ENCODE results near the gene ADPRH. TPM values are rescaled to one million over a fixed set of nuclear protein-coding genes. Genes with fewer than 3 reads are reported as not detected.
"Not testable (repeated sequence)": the region's sequence is repeated elsewhere in the genome, so short reads cannot be mapped to it uniquely, and the experiment has no call there.

The ADPRH gene
- total RNA-seq, 1 experiment from 2014 or later = 3.6 TPM

GRCh38 chr3:119563334-119563733 lies 16.0 kb upstream of the ADPRH start:
- H3K27ac Mint-ChIP-seq; H3K27me3 Mint-ChIP-seq (ENCODE audit: low read depth); H3K4me1 Mint-ChIP-seq; DNase-seq (ENCODE audit: low spot score); CTCF ChIA-PET; ATAC-seq; H3K4me3 Mint-ChIP-seq; H3K36me3 Mint-ChIP-seq; POLR2A ChIA-PET; H3K9me3 Mint-ChIP-seq: not testable (repeated sequence)

- H3K36me3 Mint-ChIP-seq = no peaks in the 10 kb centered on the region
- TF ChIP-seq MYBL2 (CRISPR knock-in tag; IDR thresholded peaks at IDR 0.05) = no peak
- no peak for TF ChIP-seq NR3C1 (CRISPR knock-in tag; conservative IDR thresholded peaks at IDR 0.05; ENCODE audit: low read depth)
- no peak for TF ChIP-seq ATF2 (CRISPR knock-in tag; IDR thresholded peaks at IDR 0.05; ENCODE audit: borderline replicate concordance, low read depth)
- TF ChIP-seq CTCF (IDR thresholded peaks at IDR 0.05) = no peak
- no peak for TF ChIP-seq MAX (CRISPR knock-in tag; IDR thresholded peaks at IDR 0.05)
- no peak for TF ChIP-seq USF2 (CRISPR knock-in tag; IDR thresholded peaks at IDR 0.05)
- TF ChIP-seq CDX4 (CRISPR knock-in tag; IDR thresholded peaks at IDR 0.05; ENCODE audit: borderline replicate concordance) = no peak
- TF ChIP-seq ESRRA (CRISPR knock-in tag; IDR thresholded peaks at IDR 0.05; ENCODE audit: borderline replicate concordance) = no peak
- no peak for TF ChIP-seq AR (CRISPR knock-in tag; IDR thresholded peaks at IDR 0.05)
- TF ChIP-seq NFE2L1 (CRISPR knock-in tag; IDR thresholded peaks at IDR 0.05) = no peak
- no peak for TF ChIP-seq ATF3 (CRISPR knock-in tag; conservative IDR thresholded peaks at IDR 0.05)
- TF ChIP-seq ZNF423 (CRISPR knock-in tag; IDR thresholded peaks at IDR 0.05) = no peak
- no peak for TF ChIP-seq IRF2 (CRISPR knock-in tag; IDR thresholded peaks at IDR 0.05; ENCODE audit: borderline replicate concordance, low read depth)
- TF ChIP-seq ZNF263 (CRISPR knock-in tag; IDR thresholded peaks at IDR 0.05; ENCODE audit: low read depth) = no peak
- no peak for ATAC-seq
- peaks cover 6% of the 10 kb centered on the region for H3K27me3 Mint-ChIP-seq (ENCODE audit: low read depth)
- no peaks in the 10 kb centered on the region for H3K4me1 Mint-ChIP-seq
- POLR2A ChIA-PET = interaction anchor here (0.6 kb wide), 1 partner anchor 70 kb away, joined by 3 read pairs; no protein-coding TSS in a partner anchor
- H3K9me3 Mint-ChIP-seq = peaks cover 5% of the 10 kb centered on the region; the same call in 1 of the 2 replicates
- no peak for DNase-seq (ENCODE audit: low spot score)
- CTCF ChIA-PET = interaction anchor here (0.6 kb wide), 1 partner anchor 174 kb away, joined by 3 read pairs; no protein-coding TSS in a partner anchor
- H3K27ac Mint-ChIP-seq = no peak overlapping the region
- no peak overlapping the region for H3K4me3 Mint-ChIP-seq
Measured at GRCh38 chr3:119569156-119569555, 10.1 kb upstream of the ADPRH start.
